ENCODE data around the gene JAK3. TPM values are rescaled to one million over a fixed set of nuclear protein-coding genes. Genes with fewer than 3 reads are reported as not detected.

Gene JAK3
- total RNA-seq, 1 experiment from 2014 or later, result 4.4 TPM

DNA sequence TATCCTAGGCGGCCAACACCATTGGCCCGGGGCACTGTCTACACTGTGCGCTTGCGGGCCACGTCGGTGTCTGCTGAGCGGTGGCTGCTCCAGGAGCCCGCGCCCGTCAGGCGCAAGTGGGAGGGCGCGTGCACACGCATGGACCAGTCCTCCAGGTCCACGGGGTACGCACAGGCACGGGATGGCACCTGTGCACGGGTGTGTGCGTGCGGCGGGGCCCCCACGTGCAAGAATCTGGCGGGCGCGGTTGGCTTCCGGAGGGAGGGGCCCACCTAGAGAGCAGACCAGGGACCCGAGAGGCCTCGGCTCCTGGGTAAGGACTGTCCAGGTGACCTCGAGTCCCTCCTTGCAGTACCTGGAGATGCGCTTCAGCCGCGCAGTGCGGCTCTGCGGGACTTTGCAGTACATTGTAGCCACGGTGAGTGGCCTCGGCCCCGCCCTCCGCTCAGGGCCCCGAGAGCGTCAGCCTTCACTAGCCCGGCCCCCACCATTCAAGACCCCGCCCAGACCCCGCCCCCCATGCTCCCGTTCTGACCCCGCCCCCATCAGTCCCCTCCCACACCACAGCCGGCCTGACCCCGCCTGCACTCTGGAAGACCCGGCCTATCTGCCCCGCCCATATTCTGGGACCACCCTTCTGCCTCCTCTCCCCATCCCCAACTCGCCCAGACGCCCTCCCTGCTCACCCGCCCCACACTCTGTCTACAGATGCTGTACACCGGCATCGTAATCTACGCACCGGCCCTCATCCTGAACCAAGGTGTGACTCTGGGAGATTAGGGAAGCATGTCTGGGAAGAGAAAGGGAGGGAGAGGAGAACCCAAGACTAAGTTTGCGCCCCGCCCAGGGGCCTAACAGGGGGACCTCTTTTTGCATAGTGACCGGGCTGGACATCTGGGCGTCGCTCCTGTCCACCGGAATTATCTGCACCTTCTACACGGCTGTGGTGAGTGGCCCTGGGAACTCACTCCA, 26.3 kb upstream of the JAK3 start (continued):
- no peak for TF ChIP-seq ZNF532 (CRISPR knock-in tag; IDR thresholded peaks at IDR 0.05; ENCODE audit: borderline replicate concordance)

- ChIA-PET CTCF (interaction anchor here (0.6 to 6.0 kb wide), 11 partner anchors 13 to 526 kb away, joined by 3 to 173 read pairs (median 9); partner anchors contain the start of genes CCDC124 and RPL18A), POLR2A (interaction anchor here (0.7 to 3.1 kb wide), 2 partner anchors 13 to 60 kb away, joined by 4 to 23 read pairs; partner anchors contain the start of genes CCDC124 and RPL18A)
- DNase-seq (ENCODE audit: low spot score) (no peak), ATAC-seq (no peak)
- H3K9me3 Mint-ChIP-seq, result no peaks in the 10 kb centered on the region
- no peak overlapping the region for H3K4me3 Mint-ChIP-seq
- no peaks in the 10 kb centered on the region for H3K36me3 Mint-ChIP-seq
- no peak overlapping the region for H3K27ac Mint-ChIP-seq
- peaks cover 13% of the 10 kb centered on the region for H3K27me3 Mint-ChIP-seq (ENCODE audit: low read depth)
- TF ChIP-seq NFE2L1 (CRISPR knock-in tag; IDR thresholded peaks at IDR 0.05) (no peak), HMGA2 (CRISPR knock-in tag; IDR thresholded peaks at IDR 0.05) (no peak), CBFB (CRISPR knock-in tag; IDR thresholded peaks at IDR 0.05; ENCODE audit: low read depth) (no peak), EMX1 (CRISPR knock-in tag; IDR thresholded peaks at IDR 0.05) (no peak), ZNF671 (CRISPR knock-in tag; IDR thresholded peaks at IDR 0.05) (no peak), ATF2 (CRISPR knock-in tag; IDR thresholded peaks at IDR 0.05; ENCODE audit: borderline replicate concordance, low read depth) (no peak), MYBL2 (CRISPR knock-in tag; IDR thresholded peaks at IDR 0.05) (no peak)
- TF ChIP-seq, protein P1, sequence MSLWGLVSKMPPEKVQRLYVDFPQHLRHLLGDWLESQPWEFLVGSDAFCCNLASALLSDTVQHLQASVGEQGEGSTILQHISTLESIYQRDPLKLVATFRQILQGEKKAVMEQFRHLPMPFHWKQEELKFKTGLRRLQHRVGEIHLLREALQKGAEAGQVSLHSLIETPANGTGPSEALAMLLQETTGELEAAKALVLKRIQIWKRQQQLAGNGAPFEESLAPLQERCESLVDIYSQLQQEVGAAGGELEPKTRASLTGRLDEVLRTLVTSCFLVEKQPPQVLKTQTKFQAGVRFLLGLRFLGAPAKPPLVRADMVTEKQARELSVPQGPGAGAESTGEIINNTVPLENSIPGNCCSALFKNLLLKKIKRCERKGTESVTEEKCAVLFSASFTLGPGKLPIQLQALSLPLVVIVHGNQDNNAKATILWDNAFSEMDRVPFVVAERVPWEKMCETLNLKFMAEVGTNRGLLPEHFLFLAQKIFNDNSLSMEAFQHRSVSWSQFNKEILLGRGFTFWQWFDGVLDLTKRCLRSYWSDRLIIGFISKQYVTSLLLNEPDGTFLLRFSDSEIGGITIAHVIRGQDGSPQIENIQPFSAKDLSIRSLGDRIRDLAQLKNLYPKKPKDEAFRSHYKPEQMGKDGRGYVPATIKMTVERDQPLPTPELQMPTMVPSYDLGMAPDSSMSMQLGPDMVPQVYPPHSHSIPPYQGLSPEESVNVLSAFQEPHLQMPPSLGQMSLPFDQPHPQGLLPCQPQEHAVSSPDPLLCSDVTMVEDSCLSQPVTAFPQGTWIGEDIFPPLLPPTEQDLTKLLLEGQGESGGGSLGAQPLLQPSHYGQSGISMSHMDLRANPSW (CRISPR knock-in tag; conservative IDR thresholded peaks at IDR 0.05; ENCODE audit: low read depth), result no peak
- peaks cover 21% of the 10 kb centered on the region for H3K4me1 Mint-ChIP-seq
These were observed 24.6 kb upstream of the JAK3 start for GRCh38 chr19:17872251-17873001.

DNA sequence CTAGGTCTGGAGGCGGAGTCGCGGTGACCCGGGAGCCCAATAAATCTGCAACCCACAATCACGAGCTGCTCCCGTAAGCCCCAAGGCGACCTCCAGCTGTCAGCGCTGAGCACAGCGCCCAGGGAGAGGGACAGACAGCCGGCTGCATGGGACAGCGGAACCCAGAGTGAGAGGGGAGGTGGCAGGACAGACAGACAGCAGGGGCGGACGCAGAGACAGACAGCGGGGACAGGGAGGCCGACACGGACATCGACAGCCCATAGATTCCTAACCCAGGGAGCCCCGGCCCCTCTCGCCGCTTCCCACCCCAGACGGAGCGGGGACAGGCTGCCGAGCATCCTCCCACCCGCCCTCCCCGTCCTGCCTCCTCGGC, 24.1 kb upstream of the JAK3 start, which contains the start of gene SLC5A5:
TSS of gene SLC5A5 (plus strand) at position 68 of the 373 bp plus-strand sequence. CDS start 375 bp downstream, outside the sequence.
- TF ChIP-seq CREB1 (CRISPR knock-in tag; IDR thresholded peaks at IDR 0.05), result no peak
- TF ChIP-seq TEAD4 (CRISPR knock-in tag; IDR thresholded peaks at IDR 0.05), result no peak
- TF ChIP-seq, protein P2, sequence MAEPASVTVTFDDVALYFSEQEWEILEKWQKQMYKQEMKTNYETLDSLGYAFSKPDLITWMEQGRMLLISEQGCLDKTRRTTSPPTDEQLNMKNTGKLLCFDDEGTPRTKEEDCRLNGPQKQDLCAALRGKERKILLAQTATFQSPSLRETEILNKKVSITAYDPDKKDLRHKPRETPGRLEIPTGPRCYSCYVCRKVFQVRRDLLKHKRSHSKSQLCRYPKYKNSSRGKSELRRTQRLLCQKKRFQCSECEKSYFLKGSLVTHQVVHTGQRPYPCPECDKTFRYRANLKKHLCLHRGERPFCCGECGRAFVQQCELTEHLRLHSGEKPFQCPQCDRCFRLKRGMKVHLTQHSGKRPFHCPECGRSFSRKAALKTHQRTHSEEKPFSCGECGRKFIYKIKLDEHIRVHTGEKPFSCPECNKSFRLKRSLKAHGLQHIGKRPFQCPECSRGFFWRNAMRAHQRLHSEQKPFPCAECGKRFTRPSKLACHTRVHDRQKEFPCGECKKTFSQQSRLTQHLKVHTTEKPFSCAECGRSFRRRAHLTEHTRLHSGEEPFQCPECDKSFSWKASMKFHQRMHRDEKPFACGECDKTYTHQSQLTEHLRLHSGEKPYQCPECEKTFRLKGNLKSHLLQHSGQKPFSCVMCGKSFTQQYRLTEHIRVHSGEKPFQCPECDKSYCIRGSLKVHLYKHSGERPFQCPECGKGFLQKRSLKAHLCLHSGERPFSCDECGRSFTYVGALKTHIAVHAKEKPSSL (CRISPR knock-in tag; conservative IDR thresholded peaks at IDR 0.05), result no peak
- TF ChIP-seq RELA (CRISPR knock-in tag; IDR thresholded peaks at IDR 0.05; ENCODE audit: borderline replicate concordance), result no peak
- ATAC-seq, result no peak
- peak within 1 kb of the TSS; percentile 43; the same call in 1 of the 2 replicates for H3K4me3 Mint-ChIP-seq

More for the DNA sequence above, 24.1 kb upstream of the JAK3 start, which contains the start of gene SLC5A5:
- H3K27me3 Mint-ChIP-seq (ENCODE audit: low read depth), result peaks cover 13% of the 10 kb centered on the region
- DNase-seq (ENCODE audit: low spot score), result peak; percentile 45
- peaks cover 21% of the 10 kb centered on the region for H3K4me1 Mint-ChIP-seq
- no peaks in the 10 kb centered on the region for H3K36me3 Mint-ChIP-seq
- ChIA-PET CTCF (interaction anchor here (0.6 to 6.0 kb wide), 12 partner anchors 13 to 525 kb away, joined by 3 to 173 read pairs (median 7); partner anchors contain the start of genes CCDC124 and RPL18A), POLR2A (interaction anchor here (0.7 to 3.1 kb wide), 2 partner anchors 13 to 60 kb away, joined by 4 to 23 read pairs; partner anchors contain the start of genes CCDC124 and RPL18A)
- no peaks in the 10 kb centered on the region for H3K9me3 Mint-ChIP-seq
- no peak within 1 kb of the TSS for H3K27ac Mint-ChIP-seq

Measured in WTC11 (cell line).